K562 (cell line): Measurements from ENCODE around the gene ZSWIM8. TPM values are rescaled to one million over a fixed set of nuclear protein-coding genes. Genes with fewer than 3 reads are reported as not detected.

Experiments
- AFF4 ChIP-seq: sonication (generic); formaldehyde crosslinking; IDR thresholded peaks from 2 replicates; pipeline ENCODE4 v1.8.0; 2023; ENCODE audit warnings: mild to moderate bottlenecking, missing genetic modification reagents
- ATF6 ChIP-seq: sonication (generic); formaldehyde crosslinking; IDR thresholded peaks from 2 replicates; pipeline ENCODE4 v1.4.0; 2020; ENCODE audit warnings: mild to moderate bottlenecking, missing genetic modification reagents
- CEBPG ChIP-seq, 3 experiments: fragments of 200-800 bp in 1 of 3; sonication (Bioruptor generic) in 1 of 3; sonication (generic) in 1 of 3; formaldehyde crosslinking in 1 of 3; IDR thresholded peaks in 2 of 3; conservative IDR thresholded peaks in 1 of 3; 2 replicates each; pipeline versions ENCODE4 v1.6.1 to v1.8.0; 2016 to 2022; ENCODE audit warnings: missing compliant biosample characterization in 2 of 3, missing genetic modification characterization in 2 of 3, mild to moderate bottlenecking in 1 of 3, missing genetic modification reagents in 1 of 3
- CREB5 ChIP-seq: fragments of 250-450 bp; sonication (Bioruptor Pico); IDR thresholded peaks from 2 replicates; pipeline ENCODE4 v1.5.0; 2020; ENCODE audit warnings: mild to moderate bottlenecking
- GABPA ChIP-seq: fragments of 200-800 bp; sonication (Bioruptor generic); conservative IDR thresholded peaks from 2 replicates; pipeline ENCODE4 v1.6.1; 2016; ENCODE audit warnings: low read depth, missing genetic modification characterization, missing compliant biosample characterization
- MYC ChIP-seq, 2 experiments: fragments of 250-450 bp in 1 of 2; sonication (Bioruptor Pico) in 1 of 2; IDR thresholded peaks; 2 replicates each; pipeline versions ENCODE4 v1.5.1 to v1.6.1; 2012 to 2021; ENCODE audit warnings: low read depth in 2 of 2, borderline replicate concordance in 1 of 2, improper control_type of control experiment in 1 of 2, low read length in 1 of 2, mild to moderate bottlenecking in 1 of 2, moderate library complexity in 1 of 2
- NCOR1 ChIP-seq: fragments of 450-650 bp; IDR thresholded peaks from 2 replicates; pipeline ENCODE4 v1.6.1; 2016; ENCODE audit warnings: mild to moderate bottlenecking, moderate library complexity
- SIN3B ChIP-seq: fragments of 450-650 bp; IDR thresholded peaks from 2 replicates; pipeline ENCODE4 v1.6.1; 2017; ENCODE audit warnings: low read depth, mild to moderate bottlenecking, moderate library complexity
- SIX5 ChIP-seq, 2 experiments: IDR thresholded peaks; 2 replicates each; pipeline ENCODE4 v1.6.1; 2011; ENCODE audit warnings: low read length in 2 of 2, borderline replicate concordance in 1 of 2, low read depth in 1 of 2, mild to moderate bottlenecking in 1 of 2, moderate library complexity in 1 of 2; ENCODE audit not compliant: insufficient read depth in 1 of 2
- ZBTB5 ChIP-seq: fragments of 450-650 bp; IDR thresholded peaks from 2 replicates; pipeline ENCODE4 v1.6.1; 2017; ENCODE audit warnings: antibody characterized with exemption
- ZNF436 ChIP-seq: fragments of 250-450, 450-650 bp; sonication (Bioruptor Pico); formaldehyde crosslinking; IDR thresholded peaks from 2 replicates; pipeline ENCODE4 v1.7.0; 2020; ENCODE audit warnings: mild to moderate bottlenecking
- ZNF75A ChIP-seq: fragments of 450-650 bp; formaldehyde crosslinking; IDR thresholded peaks from 2 replicates; pipeline ENCODE4 v1.4.0; 2020; ENCODE audit warnings: mild to moderate bottlenecking
- polyA plus RNA-seq, 8 experiments: library from polyadenylated mRNA; depleted of rRNA in 4 of 8; stranded (reverse) in 5 of 8; unstranded in 3 of 8; fragments of >200 nt; fragmentation: Nextera tagmentation in 2 of 8; fragmentation: Illumina TruSeq in 1 of 8; extraction: Ambion mirVana in 2 of 8; extraction: Trizol in 1 of 8; gene quantifications; 2 replicates each; pipeline versions ENCODE4 v1.2.1 to v1.2.3, GENCODE V29; 2011 to 2014; ENCODE audit warnings: inconsistent platforms in 1 of 8, missing spikeins in 1 of 8
- total RNA-seq, 7 experiments: library from RNA; depleted of rRNA in 6 of 7; stranded (reverse); fragments of >200 nt in 6 of 7; fragmentation: Illumina TruSeq in 2 of 7; extraction: Trizol in 2 of 7; gene quantifications; 2 replicates each; pipeline versions ENCODE4 v1.2.1 to v1.2.3, GENCODE V29; 2011 to 2021; ENCODE audit warnings: low replicate concordance in 1 of 7

ZSWIM8 gene
- total and polyA plus RNA-seq, 9 of the 15 experiments (the other 6 are each of a cell fraction or from before 2014, with no cell fraction given), result 5.6 to 47.8 (median 26.7) TPM

- TF ChIP-seq MYC (IDR thresholded peaks at IDR 0.05; ENCODE audit: low read depth, low read length) (peak; percentile 34; the same call in 1 of the 2 replicates), MYC (CRISPR knock-in tag; IDR thresholded peaks at IDR 0.05; ENCODE audit: borderline replicate concordance, low read depth) (no peak), AFF4 (CRISPR knock-in tag) (no peak), NCOR1 (0 out of 2 replicates have a peak, but pooled peaks have one; percentile 30), SIN3B (no peak), GABPA (tag) (peak; percentile 48; the same call in 1 of the 2 replicates), CREB5 (CRISPR knock-in tag) (no peak), ZNF75A (no peak), ZNF436 (CRISPR knock-in tag) (no peak), ATF6 (CRISPR knock-in tag) (no peak), SIX5 (IDR thresholded peaks at IDR 0.05; ENCODE audit: borderline replicate concordance in 1 of 2, insufficient read depth in 1 of 2, low read depth in 1 of 2, low read length in 2 of 2) (no peak), CEBPG (CRISPR knock-in tag; IDR thresholded peaks at IDR 0.05) (no peak), CEBPG (tag; conservative IDR thresholded peaks at IDR 0.05 in 1 of 2, IDR thresholded peaks at IDR 0.05 in 1 of 2) (no peak), ZBTB5 (no peak)
These were observed 23.8 kb downstream of the ZSWIM8 start (continued) for GRCh38 chr10:73809061-73809818.
